H1 (cell line): Measurements from ENCODE around the gene DDN. TPM values are rescaled to one million over a fixed set of nuclear protein-coding genes. Genes with fewer than 3 reads are reported as not detected.
A peak's percentile ranks its signal among the peaks of the same experiment; 100 is the strongest.

Experiments used
- CTCF ChIA-PET: fragments of 300-600 bp; sonication (Branson Sonifier 250); formaldehyde crosslinking; loops from one replicate; lab custom pipeline; 2021; ENCODE audit not compliant: partially characterized antibody; lab: Charles Lee
- POLR2A ChIA-PET: fragments of 300-600 bp; sonication (Branson Sonifier 250); formaldehyde crosslinking; loops from one replicate; lab custom pipeline; 2021; ENCODE audit warnings: inconsistent platforms; ENCODE audit not compliant: partially characterized antibody; lab: Charles Lee
- DNase-seq, 2 experiments: peaks; one replicate each; pipeline versions ENCODE4 v3.0.0 to v3.0.0-alpha.2; 2010 to 2022; ENCODE audit warnings: low spot score in 2 of 2, low read depth in 1 of 2, mixed read lengths in 1 of 2
- FAIRE-seq: peaks from 2 replicates; lab custom pipeline; 2011; peaks lifted over from hg19 to GRCh38; lab: Jason Lieb, UNC
- H2AFZ ChIP-seq: 2 replicates; pipeline ENCODE4 v1.8.1; 2012; ENCODE audit warnings: low read length, inconsistent platforms
- H2AK5ac ChIP-seq: 2 replicates; pipeline ENCODE4 v1.6.1; 2013; ENCODE audit warnings: low read depth, low read length
- H2BK120ac ChIP-seq: replicated peaks from 2 replicates; pipeline ENCODE3; 2013; ENCODE audit warnings: low read depth, low read length, inconsistent platforms
- H2BK12ac ChIP-seq: 2 replicates; pipeline ENCODE4 v1.6.1; 2013; ENCODE audit warnings: low read depth, low read length
- H2BK15ac ChIP-seq: 2 replicates; pipeline ENCODE4 v1.6.1; 2013; ENCODE audit warnings: low read length
- H2BK20ac ChIP-seq: 2 replicates; pipeline ENCODE4 v1.6.1; 2013; ENCODE audit warnings: low read length
- H2BK5ac ChIP-seq: 2 replicates; pipeline ENCODE4 v1.6.1; 2013; ENCODE audit warnings: low read depth, low read length
- H3K14ac ChIP-seq: 2 replicates; pipeline ENCODE4 v1.6.1; 2013; ENCODE audit warnings: inconsistent platforms; ENCODE audit not compliant: insufficient read length
- H3K18ac ChIP-seq: 2 replicates; pipeline ENCODE4 v1.6.1; 2013; ENCODE audit warnings: low read length; ENCODE audit errors: extremely low read depth
- H3K23ac ChIP-seq: 2 replicates; pipeline ENCODE4 v1.6.1; 2013; ENCODE audit warnings: inconsistent platforms; ENCODE audit not compliant: insufficient read length
- H3K23me2 ChIP-seq: 2 replicates; pipeline ENCODE4 v1.6.1; 2013; ENCODE audit warnings: low read depth, low read length
- H3K27ac ChIP-seq: 2 replicates; pipeline ENCODE4 v1.6.1; 2011; ENCODE audit warnings: low read depth, low read length, inconsistent platforms
- H3K27me3 ChIP-seq, 4 experiments: replicated peaks in 1 of 4; 1 replicate in 1 of 4; 2 replicates in 3 of 4; pipeline versions ENCODE4 v1.6.1 to v1.8.1; 2011 to 2013; ENCODE audit warnings: low read length in 3 of 4, mild to moderate bottlenecking in 3 of 4, inconsistent platforms in 2 of 4, mixed read lengths in 2 of 4, moderate library complexity in 1 of 4; ENCODE audit not compliant: control insufficient read depth in 3 of 4, insufficient read depth in 3 of 4; ENCODE audit errors: extremely low read depth in 1 of 4
- H3K36me3 ChIP-seq, 4 experiments: 2 replicates each; pipeline versions ENCODE4 v1.6.1 to v1.8.1; 2011 to 2013; ENCODE audit warnings: mild to moderate bottlenecking in 4 of 4, low read length in 3 of 4, moderate library complexity in 2 of 4, control low read depth in 1 of 4, inconsistent platforms in 1 of 4; ENCODE audit not compliant: insufficient read depth in 4 of 4, control insufficient read depth in 2 of 4
- H3K4ac ChIP-seq: replicated peaks from 2 replicates; pipeline ENCODE3; 2013; ENCODE audit warnings: low read length, low read depth, mixed read lengths, inconsistent platforms; ENCODE audit not compliant: insufficient read length
- H3K4me1 ChIP-seq, 4 experiments: replicated peaks in 1 of 4; 1 replicate in 1 of 4; 2 replicates in 3 of 4; pipeline versions ENCODE4 v1.6.1 to v1.8.1; 2011 to 2013; ENCODE audit warnings: low read length in 3 of 4, inconsistent platforms in 2 of 4, mixed read lengths in 1 of 4; ENCODE audit not compliant: insufficient read depth in 4 of 4, control insufficient read depth in 3 of 4
- H3K4me2 ChIP-seq, 2 experiments: 2 replicates each; pipeline versions ENCODE4 v1.6.1 to v1.8.1; 2011 to 2013; ENCODE audit warnings: low read depth in 2 of 2, low read length in 2 of 2, control low read depth in 1 of 2, inconsistent platforms in 1 of 2, mild to moderate bottlenecking in 1 of 2; ENCODE audit not compliant: insufficient read depth in 1 of 2
- H3K4me3 ChIP-seq, 4 experiments: fragments of 200-600, 300-600 bp in 1 of 4; sonication (generic), shearing (Covaris generic), sonication (Bioruptor Twin) in 1 of 4; 2 replicates each; pipeline versions ENCODE4 v1.5.1 to v1.8.1; 2011 to 2016; ENCODE audit warnings: low read length in 4 of 4, low read depth in 3 of 4, control low read depth in 2 of 4, inconsistent platforms in 2 of 4, mild to moderate bottlenecking in 2 of 4, mixed read lengths in 1 of 4, moderate library complexity in 1 of 4; ENCODE audit not compliant: insufficient read depth in 2 of 4; ENCODE audit errors: extremely low read depth in 1 of 4
- H3K56ac ChIP-seq: replicated peaks from 2 replicates; pipeline ENCODE3; 2013; ENCODE audit warnings: low read depth, mild to moderate bottlenecking, mixed read lengths, low read length, inconsistent platforms; ENCODE audit not compliant: insufficient read length
- H3K79me1 ChIP-seq: 2 replicates; pipeline ENCODE4 v1.6.1; 2013; ENCODE audit warnings: low read depth, low read length, control low read depth
- H3K79me2 ChIP-seq, 2 experiments: 2 replicates each; pipeline versions ENCODE4 v1.6.1 to v1.8.1; 2012 to 2013; ENCODE audit warnings: low read length in 2 of 2, mild to moderate bottlenecking in 2 of 2, inconsistent platforms in 1 of 2; ENCODE audit not compliant: insufficient read depth in 2 of 2, control insufficient read depth in 1 of 2
- H3K9ac ChIP-seq, 4 experiments: replicated peaks in 1 of 4; 1 replicate in 1 of 4; 2 replicates in 3 of 4; pipeline versions ENCODE4 v1.6.1 to v1.8.1; 2011 to 2013; ENCODE audit warnings: low read depth in 3 of 4, low read length in 3 of 4, control low read depth in 2 of 4, mild to moderate bottlenecking in 2 of 4, moderate library complexity in 2 of 4, inconsistent platforms in 1 of 4; ENCODE audit errors: extremely low read depth in 1 of 4
- H3K9me3 ChIP-seq, 2 experiments: 2 replicates each; pipeline versions ENCODE4 v1.6.1 to v1.8.1; 2012 to 2013; ENCODE audit warnings: mild to moderate bottlenecking in 2 of 2, moderate library complexity in 2 of 2, control low read depth in 1 of 2, inconsistent platforms in 1 of 2, low read depth in 1 of 2, low read length in 1 of 2, mixed read lengths in 1 of 2; ENCODE audit not compliant: insufficient read depth in 2 of 2
- H4K20me1 ChIP-seq, 2 experiments: replicated peaks in 1 of 2; 2 replicates each; pipeline versions ENCODE3 to v1.8.1; 2011 to 2013; ENCODE audit warnings: inconsistent platforms in 2 of 2, low read length in 2 of 2, mild to moderate bottlenecking in 1 of 2; ENCODE audit not compliant: insufficient read depth in 2 of 2, control insufficient read depth in 1 of 2
- H4K5ac ChIP-seq: 2 replicates; pipeline ENCODE4 v1.6.1; 2013; ENCODE audit warnings: low read length, low read depth, mixed read lengths, inconsistent platforms; ENCODE audit not compliant: insufficient read length
- H4K8ac ChIP-seq: 2 replicates; pipeline ENCODE4 v1.8.0; 2013; ENCODE audit warnings: mild to moderate bottlenecking, moderate library complexity, low read length, inconsistent platforms; ENCODE audit not compliant: insufficient read depth; ENCODE audit errors: extremely low read depth
- H4K91ac ChIP-seq: replicated peaks from 2 replicates; pipeline ENCODE3; 2013; ENCODE audit warnings: low read length, mixed read lengths, inconsistent platforms; ENCODE audit not compliant: insufficient read length
- ATF3 ChIP-seq: IDR thresholded peaks from 2 replicates; pipeline ENCODE4 v1.6.1; 2011; ENCODE audit warnings: low read depth, mild to moderate bottlenecking, low read length; ENCODE audit not compliant: insufficient read depth
- EGR1 ChIP-seq: IDR thresholded peaks from 2 replicates; pipeline ENCODE4 v1.6.1; 2011; ENCODE audit warnings: low read depth, low read length, borderline replicate concordance
- POLR2A ChIP-seq, 2 experiments: IDR thresholded peaks; 1 replicate in 1 of 2; 2 replicates in 1 of 2; pipeline ENCODE4 v1.6.1; 2011; ENCODE audit warnings: low read depth in 2 of 2, low read length in 2 of 2, mild to moderate bottlenecking in 2 of 2; ENCODE audit errors: control extremely low read depth in 1 of 2
- TAF1 ChIP-seq: IDR thresholded peaks from 2 replicates; pipeline ENCODE4 v1.6.1; 2011; ENCODE audit warnings: mild to moderate bottlenecking, low read depth, low read length
- TAF7 ChIP-seq: optimal IDR thresholded peaks from 2 replicates; pipeline ENCODE3; 2011; ENCODE audit warnings: low read depth, mild to moderate bottlenecking, inconsistent platforms, low read length, moderate library complexity, borderline replicate concordance
- WGBS, 2 experiments: shearing (Covaris generic) in 1 of 2; methylation state at CpG; one replicate each; pipeline versions ENCODE4 v1.1.6 to v1.1.7; 2013 to 2015; ENCODE audit warnings: low lambda C conversion rate in 2 of 2, mixed read lengths in 2 of 2, inconsistent platforms in 1 of 2, low coverage in 1 of 2, missing lambda C conversion rate in 1 of 2; ENCODE audit not compliant: insufficient replicate concordance in 2 of 2, insufficient coverage in 1 of 2, insufficient read length in 1 of 2; ENCODE audit errors: extremely low coverage in 1 of 2, missing lambda C conversion rate in 1 of 2; 5-methylcytosine and 5-hydroxymethylcytosine counted together
- polyA plus RNA-seq, 7 experiments: library from polyadenylated mRNA; depleted of rRNA in 3 of 7; stranded (reverse) in 5 of 7; unstranded in 2 of 7; fragments of >200 nt in 5 of 7; fragments of 200-250 nt in 2 of 7; gene quantifications; 1 replicate in 5 of 7; 2 replicates in 1 of 7; 4 replicates in 1 of 7; pipeline versions ENCODE4 v1.2.1 to v1.2.3, GENCODE V29; 2011 to 2013; ENCODE audit warnings: missing spikeins in 2 of 7, mixed read lengths in 2 of 7
- total RNA-seq: library from RNA; stranded (reverse); fragmentation: NEBNext Ultra II Directional; extraction: Animal tissue kit (Norgen Biotek cat#: 25700); gene quantifications from 2 replicates; pipeline ENCODE4 v1.2.1, GENCODE V29; 2021

Gene DDN
- total and polyA plus RNA-seq, 2 of the 8 experiments (the other 6 are each of a cell fraction or from before 2014, with no cell fraction given) = 0.14 to 0.30 TPM

- peaks cover 3 to 5% of the 10 kb centered on the region in 2 experiments for H4K20me1 ChIP-seq
- H3K4me3 ChIP-seq = no peak overlapping the region
- DNase-seq = no peak
- no peak overlapping the region for H2AK5ac ChIP-seq
- no peak overlapping the region for H3K27ac ChIP-seq
- peaks cover 8% of the 10 kb centered on the region for H3K23me2 ChIP-seq
- ChIA-PET CTCF (interaction anchor here (1.1 to 4.9 kb wide), 7 partner anchors 10 to 43 kb away, joined by 5 to 34 read pairs (median 23); partner anchors contain the start of gene DDN), POLR2A (interaction anchor here (0.6 to 22.2 kb wide), 4 partner anchors 19 to 39 kb away, joined by 3 to 339 read pairs (median 10); partner anchors contain the start of genes DDN and KMT2D)
- H3K4me2 ChIP-seq = no peak overlapping the region
- peaks cover 13 to 49% (median 36%) of the 10 kb centered on the region in 4 experiments; a peak in 7 of 8 replicates for H3K36me3 ChIP-seq
- no peak overlapping the region for H3K23ac ChIP-seq
- no peak overlapping the region for H3K18ac ChIP-seq
- no peaks in the 10 kb centered on the region for H3K79me2 ChIP-seq
- H3K27me3 ChIP-seq = no peaks in the 10 kb centered on the region
- no peak overlapping the region for H2BK5ac ChIP-seq
- no peak overlapping the region for H2BK20ac ChIP-seq
- H2BK120ac ChIP-seq = no peak overlapping the region
- H4K91ac ChIP-seq = no peak overlapping the region
- no peaks in the 10 kb centered on the region; the same call in 1 of the 2 replicates for H3K79me1 ChIP-seq
- no peak for FAIRE-seq
- no peak overlapping the region for H3K56ac ChIP-seq
- 92% methylated on average over 8 of the region's 11 CpGs; no CpG with 5 or more reads in 1 of the 2 experiments for WGBS, 2 experiments
- peaks cover 0 to 6% (median 1%) of the 10 kb centered on the region in 4 experiments; a peak in 4 of 7 replicates for H3K4me1 ChIP-seq
- H4K5ac ChIP-seq = no peak overlapping the region
- H2BK15ac ChIP-seq = no peak overlapping the region
- H4K8ac ChIP-seq = 0 out of 2 replicates have a peak overlapping the region, but pooled peaks have one; percentile 10
- no peak overlapping the region for H2BK12ac ChIP-seq
- TF ChIP-seq TAF1 (no peak), TAF7 (no peak), POLR2A (IDR thresholded peaks at IDR 0.05; ENCODE audit: control extremely low read depth in 1 of 2, low read depth in 2 of 2, low read length in 2 of 2) (no peak), ATF3 (no peak), EGR1 (no peak)
- no peaks in the 10 kb centered on the region for H3K9me3 ChIP-seq
- H2AFZ ChIP-seq = no peak overlapping the region
- H3K4ac ChIP-seq = no peak overlapping the region
- H3K14ac ChIP-seq = no peak overlapping the region
- H3K9ac ChIP-seq = no peak overlapping the region
These were observed 22.2 kb upstream of the DDN start for GRCh38 chr12:49021292-49021915.
